Nucleus accumbens (tissue), 56 donors: ENCODE data around the gene SHCBP1.

Source experiments
- DNase-seq, 56 donors: peaks; one replicate each; lab custom pipeline; 2025; lab: John Stamatoyannopoulos, UW

SHCBP1 gene

GRCh38 chr16:46549477-46549876, 71.7 kb downstream of the SHCBP1 start:
- DNase-seq = no peak
